GM12878 (cell line): Measurements from ENCODE around the gene MMD. TPM values are rescaled to one million over a fixed set of nuclear protein-coding genes. Genes with fewer than 3 reads are reported as not detected.

Source experiments
- ATF2 ChIP-seq: IDR thresholded peaks from 2 replicates; pipeline ENCODE4 v1.6.1; 2012; ENCODE audit warnings: low read length, inconsistent platforms
- BACH1 ChIP-seq: fragments of 450-650 bp; IDR thresholded peaks from 2 replicates; pipeline ENCODE4 v1.6.1; 2017; ENCODE audit warnings: mild to moderate bottlenecking, borderline replicate concordance
- CEBPZ ChIP-seq: fragments of 150-350 bp; IDR thresholded peaks from 2 replicates; pipeline ENCODE4 v1.6.1; 2016; ENCODE audit warnings: low read depth, low read length
- CREM ChIP-seq: IDR thresholded peaks from 2 replicates; pipeline ENCODE4 v1.6.1; 2014; ENCODE audit warnings: antibody characterized with exemption, low read depth
- GATAD2B ChIP-seq: fragments of 450-650 bp; conservative IDR thresholded peaks from 2 replicates; pipeline ENCODE4 v1.6.1; 2017; ENCODE audit warnings: low read depth, mild to moderate bottlenecking, moderate library complexity
- HCFC1 ChIP-seq: fragments of 150-350 bp; IDR thresholded peaks from 2 replicates; pipeline ENCODE4 v1.6.1; 2014; ENCODE audit warnings: low read length
- IKZF1 ChIP-seq: fragments of 450-650 bp; conservative IDR thresholded peaks from 2 replicates; pipeline ENCODE4 v1.6.1; 2017; ENCODE audit warnings: antibody characterized with exemption, mild to moderate bottlenecking
- JUND ChIP-seq: IDR thresholded peaks from 2 replicates; pipeline ENCODE4 v1.6.1; 2012; ENCODE audit warnings: low read depth, mild to moderate bottlenecking, low read length, improper control_type of control experiment, moderate library complexity
- KLF5 ChIP-seq: fragments of 450-650 bp; IDR thresholded peaks from 2 replicates; pipeline ENCODE4 v1.6.1; 2014; ENCODE audit warnings: mild to moderate bottlenecking; ENCODE audit not compliant: partially characterized antibody
- MEF2A ChIP-seq: IDR thresholded peaks from 2 replicates; pipeline ENCODE4 v1.6.1; 2011; ENCODE audit warnings: low read depth, mild to moderate bottlenecking, low read length, moderate library complexity; ENCODE audit not compliant: insufficient read depth
- NR2F1 ChIP-seq: fragments of 450-650 bp; conservative IDR thresholded peaks from 2 replicates; pipeline ENCODE4 v1.6.1; 2017; ENCODE audit warnings: mild to moderate bottlenecking
- NRF1 ChIP-seq: conservative IDR thresholded peaks from 2 replicates; pipeline ENCODE4 v1.6.1; 2011; ENCODE audit warnings: mild to moderate bottlenecking, low read depth, low read length, improper control_type of control experiment
- PKNOX1 ChIP-seq: fragments of 450-650 bp; IDR thresholded peaks from 2 replicates; pipeline ENCODE4 v1.6.1; 2016; ENCODE audit warnings: mild to moderate bottlenecking
- SPI1 ChIP-seq: IDR thresholded peaks from 2 replicates; pipeline ENCODE4 v1.6.1; 2011; ENCODE audit warnings: low read depth, mild to moderate bottlenecking, low read length, moderate library complexity, borderline replicate concordance; ENCODE audit not compliant: insufficient read depth
- SRF ChIP-seq, 2 experiments: IDR thresholded peaks; 2 replicates each; pipeline ENCODE4 v1.6.1; 2011; ENCODE audit warnings: low read depth in 2 of 2, low read length in 2 of 2, mild to moderate bottlenecking in 1 of 2, moderate library complexity in 1 of 2
- USF2 ChIP-seq: IDR thresholded peaks from 2 replicates; pipeline ENCODE4 v1.6.1; 2011; ENCODE audit warnings: low read depth, low read length, improper control_type of control experiment, borderline replicate concordance
- polyA plus RNA-seq, 11 experiments: library from polyadenylated mRNA; depleted of rRNA in 4 of 11; unstranded in 6 of 11; stranded (reverse) in 5 of 11; fragments of >200 nt; fragmentation: Nextera tagmentation in 4 of 11; fragmentation: Illumina TruSeq in 1 of 11; extraction: Ambion mirVana in 4 of 11; extraction: Trizol in 1 of 11; gene quantifications; 1 replicate in 1 of 11; 2 replicates in 10 of 11; pipeline versions ENCODE4 v1.2.1 to v1.2.3, GENCODE V29; 2011 to 2016; ENCODE audit warnings: inconsistent platforms in 2 of 11, missing spikeins in 2 of 11, low read depth in 1 of 11
- total RNA-seq, 4 experiments: library from RNA; depleted of rRNA in 3 of 4; stranded (reverse); fragments of >200 nt in 3 of 4; fragmentation: Illumina TruSeq in 1 of 4; extraction: Trizol in 1 of 4; gene quantifications; 2 replicates each; pipeline versions ENCODE4 v1.2.1 to v1.2.3, GENCODE V29; 2013 to 2021

MMD gene
- total and polyA plus RNA-seq, 10 of the 15 experiments (the other 5 are each of a cell fraction or from before 2014, with no cell fraction given), result 8.0 to 46.7 (median 22.3) TPM

GRCh38 chr17:55444471-55445441, 23.1 kb upstream of the MMD start (continued):
- TF ChIP-seq PKNOX1 (peak; percentile 60), HCFC1 (no peak), IKZF1 (peak; percentile 85), MEF2A (0 out of 2 replicates have a peak, but pooled peaks have one; percentile 4), NRF1 (no peak), BACH1 (peak; percentile 66; the same call in 1 of the 2 replicates), GATAD2B (no peak), USF2 (no peak), CREM (peak; percentile 22; the same call in 1 of the 2 replicates), KLF5 (no peak), NR2F1 (peak; percentile 66), JUND (0 out of 2 replicates have a peak, but pooled peaks have one; percentile 26), SRF (IDR thresholded peaks at IDR 0.05; ENCODE audit: low read depth in 2 of 2, low read length in 2 of 2) (0 out of 4 replicates have a peak, but pooled peaks of 1 of the 2 experiments have one; percentile 32), ATF2 (peak; percentile 49; the same call in 1 of the 2 replicates), SPI1 (peak; percentile 86), CEBPZ (no peak)
- TF ChIP-seq, all 136 proteins: peak for 25
